Calu3 (cell line): ENCODE results near the gene MAP3K4. TPM values are rescaled to one million over a fixed set of nuclear protein-coding genes. Genes with fewer than 3 reads are reported as not detected.
"Not testable (repeated sequence)": the region's sequence is repeated elsewhere in the genome, so short reads cannot be mapped to it uniquely, and the experiment has no call there.

Experiments used
- BruUV-seq: library from RNA; stranded (reverse); fragments of 400-500 nt; replicated peaks from 2 replicates; lab custom pipeline; 2021; lab: Mats Ljungman, UMichigan
- CTCF ChIA-PET: fragments of 300-600 bp; sonication (Branson Sonifier 250); formaldehyde crosslinking; loops from one replicate; lab custom pipeline; 2022; ENCODE audit warnings: antibody characterized with exemption; lab: Charles Lee
- DNase-seq: peaks from one replicate; pipeline ENCODE4 v3.0.0; 2022
- H3K27ac Mint-ChIP-seq: one replicate; pipeline ENCODE4 v1.8.0; 2022; ENCODE audit warnings: mixed read lengths; ENCODE audit not compliant: unreplicated experiment
- H3K27me3 Mint-ChIP-seq: one replicate; pipeline ENCODE4 v1.8.0; 2022; ENCODE audit warnings: mixed read lengths; ENCODE audit not compliant: unreplicated experiment
- H3K36me3 Mint-ChIP-seq: one replicate; pipeline ENCODE4 v1.8.0; 2022; ENCODE audit warnings: mild to moderate bottlenecking, moderate library complexity, mixed read lengths; ENCODE audit not compliant: insufficient read depth, unreplicated experiment
- H3K4me1 Mint-ChIP-seq: one replicate; pipeline ENCODE4 v1.8.0; 2022; ENCODE audit warnings: mild to moderate bottlenecking, low read depth, mixed read lengths; ENCODE audit not compliant: unreplicated experiment
- H3K4me3 Mint-ChIP-seq: one replicate; pipeline ENCODE4 v1.8.0; 2022; ENCODE audit warnings: mild to moderate bottlenecking, low read depth, moderate library complexity, mixed read lengths; ENCODE audit not compliant: unreplicated experiment
- H3K9me3 Mint-ChIP-seq: one replicate; pipeline ENCODE4 v1.8.0; 2022; ENCODE audit warnings: low read depth, mixed read lengths; ENCODE audit not compliant: unreplicated experiment
- intact Hi-C: fragments of 100-400 bp; cut with micrococcal nuclease; formaldehyde crosslinking; loops from one replicate; pipeline ENCODE4 v1.10.0; 2022; ENCODE audit not compliant: unreplicated experiment
- total RNA-seq: library from RNA; stranded (reverse); gene quantifications from 2 replicates; pipeline ENCODE4 v1.2.3, GENCODE V29; 2022
- TF ChIP-seq, protein P1 (sequence below): fragments of 200-600 bp; IDR thresholded peaks from one replicate; pipeline ENCODE4 v1.8.0; 2022; ENCODE audit warnings: antibody characterized with exemption; ENCODE audit not compliant: unreplicated experiment

The MAP3K4 gene
- total RNA-seq, 1 experiment from 2014 or later, result 62.2 TPM

DNA sequence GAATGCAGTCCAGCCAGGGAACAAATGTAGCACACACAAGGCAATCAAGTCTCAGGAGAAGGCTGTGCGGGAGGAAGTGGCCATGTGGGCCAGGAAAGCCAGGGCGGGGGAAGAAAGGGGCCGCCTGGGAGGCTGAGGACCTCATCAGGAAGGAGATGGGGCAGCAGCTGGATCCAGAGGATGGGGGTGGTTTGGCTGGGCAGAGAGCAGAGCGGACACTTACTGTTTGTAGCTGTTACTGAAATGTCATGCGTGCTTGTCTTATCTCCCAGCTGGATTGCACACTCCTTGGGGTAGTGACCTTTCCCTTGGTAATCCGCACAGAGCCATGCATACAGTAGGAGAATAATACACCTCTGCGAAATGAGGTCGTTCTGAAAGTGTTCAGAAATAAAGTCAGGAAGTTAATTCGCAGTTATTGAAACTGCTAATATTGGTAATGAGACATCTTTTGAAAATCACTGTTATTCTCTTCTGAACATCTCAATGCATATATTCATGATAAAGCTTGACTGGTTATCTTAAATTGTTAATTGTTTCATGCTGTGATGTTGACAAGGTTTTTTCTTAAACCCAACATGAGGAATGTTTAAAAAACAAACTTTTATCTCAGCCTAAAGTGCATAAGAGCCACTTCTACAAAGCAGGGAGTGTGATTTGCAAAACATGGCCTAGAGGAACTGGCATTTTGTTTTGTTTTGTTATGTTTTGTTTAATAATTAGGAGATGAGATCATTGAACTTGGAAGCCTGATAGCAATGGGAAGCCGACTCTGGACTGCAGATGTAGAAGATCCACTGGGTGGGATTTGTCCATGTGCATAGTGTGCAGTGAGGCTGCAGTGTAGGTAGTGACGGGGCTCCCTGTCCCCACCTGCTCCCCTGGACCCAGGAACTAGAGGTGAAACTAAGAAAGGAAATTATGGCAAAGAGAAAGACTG, 18.0 kb upstream of the MAP3K4 start:
- H3K4me1 Mint-ChIP-seq, result no peaks in the 10 kb centered on the region
- TF ChIP-seq, protein P1, sequence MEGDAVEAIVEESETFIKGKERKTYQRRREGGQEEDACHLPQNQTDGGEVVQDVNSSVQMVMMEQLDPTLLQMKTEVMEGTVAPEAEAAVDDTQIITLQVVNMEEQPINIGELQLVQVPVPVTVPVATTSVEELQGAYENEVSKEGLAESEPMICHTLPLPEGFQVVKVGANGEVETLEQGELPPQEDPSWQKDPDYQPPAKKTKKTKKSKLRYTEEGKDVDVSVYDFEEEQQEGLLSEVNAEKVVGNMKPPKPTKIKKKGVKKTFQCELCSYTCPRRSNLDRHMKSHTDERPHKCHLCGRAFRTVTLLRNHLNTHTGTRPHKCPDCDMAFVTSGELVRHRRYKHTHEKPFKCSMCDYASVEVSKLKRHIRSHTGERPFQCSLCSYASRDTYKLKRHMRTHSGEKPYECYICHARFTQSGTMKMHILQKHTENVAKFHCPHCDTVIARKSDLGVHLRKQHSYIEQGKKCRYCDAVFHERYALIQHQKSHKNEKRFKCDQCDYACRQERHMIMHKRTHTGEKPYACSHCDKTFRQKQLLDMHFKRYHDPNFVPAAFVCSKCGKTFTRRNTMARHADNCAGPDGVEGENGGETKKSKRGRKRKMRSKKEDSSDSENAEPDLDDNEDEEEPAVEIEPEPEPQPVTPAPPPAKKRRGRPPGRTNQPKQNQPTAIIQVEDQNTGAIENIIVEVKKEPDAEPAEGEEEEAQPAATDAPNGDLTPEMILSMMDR, result no peak

DNA sequence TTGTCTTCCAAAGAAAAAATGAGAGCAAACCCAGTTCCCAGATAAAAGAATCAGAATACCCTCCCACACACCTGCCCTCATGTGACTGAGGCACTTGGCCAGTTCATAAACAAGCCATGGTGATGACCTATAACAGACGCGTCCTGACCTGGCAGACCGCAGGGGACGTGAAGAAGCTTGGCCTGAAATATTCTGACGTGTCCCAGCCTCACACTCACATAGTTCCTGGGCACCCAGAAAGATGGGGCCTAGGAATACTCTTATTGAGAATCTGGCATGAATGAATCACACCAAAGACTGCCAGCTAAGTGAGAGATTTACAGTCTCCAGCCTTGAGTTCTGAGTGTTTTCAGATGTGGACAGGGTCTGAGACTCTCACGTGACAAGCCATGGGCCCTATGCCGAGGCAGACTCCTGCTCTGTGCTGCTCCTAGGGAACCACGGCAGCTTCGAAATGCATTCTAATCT, 17.2 kb upstream of the MAP3K4 start:
- H3K4me1 Mint-ChIP-seq, result no peaks in the 10 kb centered on the region

More for the DNA sequence above, 18.0 kb upstream of the MAP3K4 start:
- DNase-seq, result no peak
- intact Hi-C loops, result no loop called here
- Mint-ChIP-seq H3K36me3 (no peaks in the 10 kb centered on the region), H3K9me3 (no peaks in the 10 kb centered on the region), H3K27ac (no peak overlapping the region), H3K4me3 (no peak overlapping the region), H3K27me3 (peaks cover 8% of the 10 kb centered on the region)
- CTCF ChIA-PET, result no interaction called here
- no TSS peak for BruUV-seq

DNA sequence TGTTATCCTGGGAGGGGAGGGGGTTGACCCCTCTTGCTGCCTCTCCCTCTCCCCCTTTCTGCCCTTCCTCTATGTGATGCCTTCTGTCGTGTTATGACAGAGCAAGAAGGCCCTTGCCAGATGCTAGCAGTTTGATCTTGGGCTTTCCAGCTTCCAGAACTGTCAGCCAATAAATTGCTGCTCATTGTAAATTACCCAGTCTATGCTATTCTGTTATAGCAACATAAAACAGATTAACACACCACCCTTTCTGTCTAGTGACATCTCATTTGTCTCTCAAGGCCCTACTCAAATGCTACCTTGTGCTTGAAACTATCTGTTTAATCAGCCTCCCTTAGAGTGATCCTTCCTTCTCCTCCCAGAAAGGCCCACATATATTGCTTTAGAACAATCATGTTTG, 16.4 kb upstream of the MAP3K4 start:
- BruUV-seq, result no TSS peak
- H3K4me3 Mint-ChIP-seq, result no peak overlapping the region
- CTCF ChIA-PET, result no interaction called here
- TF ChIP-seq, protein P1, result no peak
- no peaks in the 10 kb centered on the region for H3K36me3 Mint-ChIP-seq
- H3K4me1 Mint-ChIP-seq, result no peaks in the 10 kb centered on the region
- no peak overlapping the region for H3K27ac Mint-ChIP-seq
- no peaks in the 10 kb centered on the region for H3K9me3 Mint-ChIP-seq
- intact Hi-C loops, result no loop called here
- H3K27me3 Mint-ChIP-seq, result peaks cover 14% of the 10 kb centered on the region
- no peak for DNase-seq

More for the DNA sequence above, 17.2 kb upstream of the MAP3K4 start:
- no peaks in the 10 kb centered on the region for H3K36me3 Mint-ChIP-seq
- no peaks in the 10 kb centered on the region for H3K9me3 Mint-ChIP-seq
- CTCF ChIA-PET, result no interaction called here
- no peak overlapping the region for H3K4me3 Mint-ChIP-seq
- intact Hi-C loops, result no loop called here
- H3K27me3 Mint-ChIP-seq, result peaks cover 14% of the 10 kb centered on the region
- H3K27ac Mint-ChIP-seq, result no peak overlapping the region
- no TSS peak for BruUV-seq
- DNase-seq, result no peak
- TF ChIP-seq, protein P1, result no peak

- H3K4me3 Mint-ChIP-seq, H3K27ac Mint-ChIP-seq, H3K36me3 Mint-ChIP-seq, DNase-seq, H3K9me3 Mint-ChIP-seq, H3K4me1 Mint-ChIP-seq, BruUV-seq, CTCF ChIA-PET, intact Hi-C loops: not testable (repeated sequence)
- peaks cover 14% of the 10 kb centered on the region for H3K27me3 Mint-ChIP-seq
Measured at GRCh38 chr6:160975961-160976360, 15.6 kb upstream of the MAP3K4 start.
